SU-DHL-6 (cell line): ENCODE data around the gene IFI6.

Source experiments
- H2AFZ ChIP-seq: fragments of 200-600 bp; sonication (generic); 2 replicates; pipeline ENCODE4 v1.6.1; 2014; ENCODE audit warnings: low read depth, mild to moderate bottlenecking, moderate library complexity, mixed read lengths, antibody characterized with exemption, low read length; ENCODE audit not compliant: severe bottlenecking
- H3F3A ChIP-seq: fragments of 200-600 bp; shearing (Covaris generic); 2 replicates; pipeline ENCODE4 v1.6.0; 2016; ENCODE audit warnings: antibody characterized with exemption, mild to moderate bottlenecking; ENCODE audit not compliant: insufficient read depth
- H3K27ac ChIP-seq: fragments of 200-600 bp; sonication (generic); 2 replicates; pipeline ENCODE4 v1.5.1; 2016; ENCODE audit warnings: low read depth, mild to moderate bottlenecking, low read length, moderate library complexity, mixed read lengths
- H3K27me3 ChIP-seq: fragments of 200-600 bp; sonication (generic), shearing (Covaris generic); 2 replicates; pipeline ENCODE4 v1.6.0; 2014; ENCODE audit warnings: mild to moderate bottlenecking, low read length
- H3K36me3 ChIP-seq: fragments of 200-600 bp; sonication (generic); 2 replicates; pipeline ENCODE4 v1.6.1; 2014; ENCODE audit warnings: mild to moderate bottlenecking, low read length, mixed read lengths
- H3K4me2 ChIP-seq: fragments of 300-600, 200-600 bp; shearing (Covaris generic), sonication (generic); 2 replicates; pipeline ENCODE4 v1.6.0; 2014; ENCODE audit warnings: low read length, low read depth, mild to moderate bottlenecking; ENCODE audit not compliant: poor library complexity, severe bottlenecking
- H3K4me3 ChIP-seq: fragments of 200-600 bp; sonication (generic); 2 replicates; pipeline ENCODE4 v1.5.1; 2014; ENCODE audit warnings: antibody characterized with exemption, low read length, mild to moderate bottlenecking, mixed read lengths; ENCODE audit not compliant: insufficient read depth, poor library complexity, severe bottlenecking
- H3K79me2 ChIP-seq: fragments of 200-600 bp; sonication (generic); 2 replicates; pipeline ENCODE4 v1.6.1; 2014; ENCODE audit warnings: mild to moderate bottlenecking, low read length, moderate library complexity; ENCODE audit not compliant: insufficient read depth
- H3K9ac ChIP-seq: fragments of 200-600 bp; sonication (generic); 2 replicates; pipeline ENCODE4 v1.7.0; 2014; ENCODE audit warnings: mild to moderate bottlenecking, low read length
- H3K9me2 ChIP-seq: fragments of 200-600 bp; sonication (generic); replicated peaks from 2 replicates; pipeline ENCODE4 v1.6.1; 2014; ENCODE audit warnings: low read length; ENCODE audit not compliant: insufficient read depth
- H3K9me3 ChIP-seq: fragments of 200-600 bp; sonication (generic); 2 replicates; pipeline ENCODE4 v1.6.1; 2014; ENCODE audit warnings: low read length, mixed read lengths; ENCODE audit not compliant: insufficient read depth
- H4K20me1 ChIP-seq: fragments of 200-600 bp; sonication (generic); 2 replicates; pipeline ENCODE4 v1.6.1; 2014; ENCODE audit warnings: low read depth, mild to moderate bottlenecking, antibody characterized with exemption, low read length, moderate library complexity, mixed read lengths
- EZH2phosphoT487 ChIP-seq: fragments of 200-600 bp; sonication (generic), shearing (Covaris generic); conservative IDR thresholded peaks from 2 replicates; pipeline ENCODE4 v1.6.1; 2018; ENCODE audit warnings: mild to moderate bottlenecking, antibody characterized with exemption, low read length, moderate library complexity, mixed read lengths
- TF ChIP-seq, protein P1 (sequence below): fragments of 200-600 bp; sonication (generic); IDR thresholded peaks from one replicate; pipeline ENCODE4 v1.5.1; 2017; ENCODE audit warnings: antibody characterized with exemption, mild to moderate bottlenecking, low read length, moderate library complexity; ENCODE audit not compliant: insufficient read depth, poor library complexity, severe bottlenecking

The IFI6 gene

DNA sequence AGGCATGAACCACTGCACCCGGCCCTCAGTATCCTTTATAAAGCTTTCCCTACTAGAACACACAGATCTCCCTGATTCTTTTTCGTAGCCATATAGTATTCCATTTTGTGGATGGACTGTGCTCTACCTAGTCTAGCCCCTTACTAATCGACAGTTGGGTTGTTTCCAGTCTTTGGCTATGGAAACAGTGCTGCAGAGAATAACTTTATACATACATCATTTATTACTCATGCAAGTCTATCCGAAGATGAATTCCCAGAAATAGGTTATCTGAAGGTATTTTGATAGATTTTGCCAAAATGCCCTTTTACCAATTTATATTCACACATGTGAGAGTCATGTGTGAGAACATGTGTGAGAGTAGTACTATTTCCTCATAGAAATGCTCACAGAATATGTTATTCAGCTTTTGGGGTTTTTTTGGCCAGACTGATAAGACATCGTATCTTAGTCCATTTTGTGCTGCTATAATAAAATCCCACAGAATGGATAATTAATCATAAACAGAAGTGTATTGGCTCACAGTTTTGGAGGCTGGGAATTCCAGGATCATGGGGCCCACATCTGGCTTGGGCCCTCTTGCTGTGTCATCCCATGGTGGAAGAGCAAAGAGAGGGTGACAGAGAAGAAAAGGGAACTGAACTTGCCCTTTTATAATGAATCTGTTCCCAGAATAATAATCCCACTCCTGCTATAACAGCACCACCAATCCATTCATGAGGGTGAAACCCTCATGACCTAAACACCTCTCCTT lies 19.7 kb downstream of the IFI6 start:
- H3K9ac ChIP-seq: no peak overlapping the region

GRCh38 chr1:27650539-27651175 lies 21.3 kb downstream of the IFI6 start:
- H3K9ac ChIP-seq: no peak overlapping the region
- no peak overlapping the region for H3K27ac ChIP-seq
- no peaks in the 10 kb centered on the region for H3K9me3 ChIP-seq
- H3K4me2 ChIP-seq: no peak overlapping the region
- no peaks in the 10 kb centered on the region for H3K27me3 ChIP-seq
- no peak overlapping the region for H3K4me3 ChIP-seq
- no peaks in the 10 kb centered on the region for H3K79me2 ChIP-seq
- no peaks in the 10 kb centered on the region for H4K20me1 ChIP-seq
- no peak overlapping the region for H2AFZ ChIP-seq
- H3K36me3 ChIP-seq: no peaks in the 10 kb centered on the region
- H3K9me2 ChIP-seq: no peaks in the 10 kb centered on the region
- TF ChIP-seq EZH2phosphoT487: no peak
- TF ChIP-seq, protein P1, sequence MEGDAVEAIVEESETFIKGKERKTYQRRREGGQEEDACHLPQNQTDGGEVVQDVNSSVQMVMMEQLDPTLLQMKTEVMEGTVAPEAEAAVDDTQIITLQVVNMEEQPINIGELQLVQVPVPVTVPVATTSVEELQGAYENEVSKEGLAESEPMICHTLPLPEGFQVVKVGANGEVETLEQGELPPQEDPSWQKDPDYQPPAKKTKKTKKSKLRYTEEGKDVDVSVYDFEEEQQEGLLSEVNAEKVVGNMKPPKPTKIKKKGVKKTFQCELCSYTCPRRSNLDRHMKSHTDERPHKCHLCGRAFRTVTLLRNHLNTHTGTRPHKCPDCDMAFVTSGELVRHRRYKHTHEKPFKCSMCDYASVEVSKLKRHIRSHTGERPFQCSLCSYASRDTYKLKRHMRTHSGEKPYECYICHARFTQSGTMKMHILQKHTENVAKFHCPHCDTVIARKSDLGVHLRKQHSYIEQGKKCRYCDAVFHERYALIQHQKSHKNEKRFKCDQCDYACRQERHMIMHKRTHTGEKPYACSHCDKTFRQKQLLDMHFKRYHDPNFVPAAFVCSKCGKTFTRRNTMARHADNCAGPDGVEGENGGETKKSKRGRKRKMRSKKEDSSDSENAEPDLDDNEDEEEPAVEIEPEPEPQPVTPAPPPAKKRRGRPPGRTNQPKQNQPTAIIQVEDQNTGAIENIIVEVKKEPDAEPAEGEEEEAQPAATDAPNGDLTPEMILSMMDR: no peak
- no peaks in the 10 kb centered on the region for H3F3A ChIP-seq

More for the DNA sequence above, 19.7 kb downstream of the IFI6 start:
- H3F3A ChIP-seq: no peaks in the 10 kb centered on the region
- H4K20me1 ChIP-seq: no peaks in the 10 kb centered on the region
- H3K9me3 ChIP-seq: no peaks in the 10 kb centered on the region
- H3K4me2 ChIP-seq: no peak overlapping the region
- no peaks in the 10 kb centered on the region for H3K79me2 ChIP-seq
- H3K9me2 ChIP-seq: no peaks in the 10 kb centered on the region
- H3K27ac ChIP-seq: no peak overlapping the region
- no peak overlapping the region for H2AFZ ChIP-seq
- TF ChIP-seq EZH2phosphoT487: no peak
- TF ChIP-seq, protein P1: no peak
- H3K27me3 ChIP-seq: no peaks in the 10 kb centered on the region
- no peak overlapping the region for H3K4me3 ChIP-seq
- no peaks in the 10 kb centered on the region for H3K36me3 ChIP-seq

DNA sequence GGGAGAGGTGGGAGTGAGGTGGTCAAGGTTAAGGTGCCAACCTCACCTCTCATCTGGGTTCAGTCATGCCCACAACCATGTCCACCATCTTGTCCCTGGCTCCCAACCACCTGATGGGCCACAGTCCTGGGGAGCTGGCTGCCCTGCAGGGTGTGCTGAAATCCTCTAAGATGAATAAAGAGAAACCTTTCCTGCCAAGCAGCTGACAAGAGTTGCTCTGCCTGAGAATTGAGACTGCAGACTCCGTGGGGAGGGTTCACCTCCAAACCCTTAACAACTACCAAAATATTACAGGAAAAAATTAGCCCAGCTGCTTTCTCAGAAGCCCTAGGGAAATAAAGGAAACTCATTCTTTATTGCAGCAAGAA lies 21.8 kb downstream of the IFI6 start:
- H3K4me3 ChIP-seq: no peak overlapping the region
- H3K27ac ChIP-seq: no peak overlapping the region
- no peaks in the 10 kb centered on the region for H3K79me2 ChIP-seq
- H3K9ac ChIP-seq: no peak overlapping the region
- H3K9me3 ChIP-seq: no peaks in the 10 kb centered on the region
- H4K20me1 ChIP-seq: no peaks in the 10 kb centered on the region
- no peak overlapping the region for H3K4me2 ChIP-seq
- H3K27me3 ChIP-seq: no peaks in the 10 kb centered on the region
- H3K36me3 ChIP-seq: no peaks in the 10 kb centered on the region
- H3F3A ChIP-seq: no peaks in the 10 kb centered on the region
- no peak overlapping the region for H2AFZ ChIP-seq
- H3K9me2 ChIP-seq: no peaks in the 10 kb centered on the region
- TF ChIP-seq, protein P1: no peak
- TF ChIP-seq EZH2phosphoT487: no peak
